SK-N-SH treated with all-trans-retinoic acid at 6 μM for 48 hours (cell line): ENCODE data around the gene FAR1.

Source experiments
- ATAC-seq: fragments of 200-7000 bp; cut with Tn5 transposase; 3 replicates; pipeline ENCODE4 v1.9.1; 2020; ENCODE audit warnings: mild to moderate bottlenecking, moderate library complexity
- ARNTL ChIP-seq: fragments of 450-650 bp; formaldehyde crosslinking; IDR thresholded peaks from 2 replicates; pipeline ENCODE4 v1.5.0; 2020; ENCODE audit warnings: low read depth, mild to moderate bottlenecking, moderate library complexity, borderline replicate concordance
- BACH2 ChIP-seq: fragments of 250-450 bp; sonication (Bioruptor Pico); IDR thresholded peaks from 2 replicates; pipeline ENCODE4 v1.9.0; 2021; ENCODE audit warnings: mild to moderate bottlenecking, borderline replicate concordance
- CSDC2 ChIP-seq: fragments of 250-450 bp; sonication (Bioruptor Pico); IDR thresholded peaks from 2 replicates; pipeline ENCODE4 v1.5.0; 2020; ENCODE audit warnings: mild to moderate bottlenecking, moderate library complexity
- ESRRG ChIP-seq: fragments of 250-450 bp; sonication (Bioruptor Pico); IDR thresholded peaks from 2 replicates; pipeline ENCODE4 v1.6.1; 2021; ENCODE audit warnings: mild to moderate bottlenecking
- GLIS3 ChIP-seq: fragments of 250-450 bp; sonication (Bioruptor Pico); IDR thresholded peaks from 2 replicates; pipeline ENCODE4 v1.5.0; 2020; ENCODE audit warnings: mild to moderate bottlenecking, moderate library complexity
- ISL1 ChIP-seq: fragments of 250-450 bp; sonication (Bioruptor Pico); IDR thresholded peaks from 2 replicates; pipeline ENCODE4 v2.1.2; 2022; ENCODE audit warnings: mild to moderate bottlenecking, moderate library complexity
- OSR1 ChIP-seq: fragments of 250-450 bp; sonication (Bioruptor Pico); IDR thresholded peaks from 2 replicates; pipeline ENCODE4 v1.8.0; 2022; ENCODE audit warnings: moderate library complexity, mild to moderate bottlenecking, inconsistent platforms
- PPARA ChIP-seq: fragments of 250-450 bp; sonication (Bioruptor Pico); IDR thresholded peaks from 2 replicates; pipeline ENCODE4 v1.5.0; 2020; ENCODE audit warnings: mild to moderate bottlenecking, borderline replicate concordance
- RARB ChIP-seq: fragments of 250-450 bp; sonication (Bioruptor Pico); IDR thresholded peaks from 2 replicates; pipeline ENCODE4 v1.8.0; 2021; ENCODE audit warnings: mild to moderate bottlenecking, moderate library complexity
- SNAI2 ChIP-seq: fragments of 250-450 bp; sonication (Bioruptor Pico); IDR thresholded peaks from 2 replicates; pipeline ENCODE4 v1.5.0; 2020; ENCODE audit warnings: mild to moderate bottlenecking, moderate library complexity
- TCF4 ChIP-seq: fragments of 250-450 bp; sonication (Bioruptor Pico); IDR thresholded peaks from 2 replicates; pipeline ENCODE4 v1.8.0; 2021; ENCODE audit warnings: mild to moderate bottlenecking, moderate library complexity, borderline replicate concordance
- TOX ChIP-seq: fragments of 250-450 bp; sonication (Bioruptor Pico); IDR thresholded peaks from 2 replicates; pipeline ENCODE4 v1.8.0; 2021; ENCODE audit warnings: mild to moderate bottlenecking, moderate library complexity, borderline replicate concordance
- TSHZ2 ChIP-seq: fragments of 250-450 bp; sonication (Bioruptor Pico); IDR thresholded peaks from 2 replicates; pipeline ENCODE4 v1.5.0; 2020; ENCODE audit warnings: mild to moderate bottlenecking, moderate library complexity
- ZC3H10 ChIP-seq: fragments of 250-450 bp; sonication (Bioruptor Pico); IDR thresholded peaks from 2 replicates; pipeline ENCODE4 v1.5.1; 2021; ENCODE audit warnings: mild to moderate bottlenecking, moderate library complexity
- ZFP3 ChIP-seq: fragments of 250-450 bp; sonication (Bioruptor Pico); IDR thresholded peaks from 2 replicates; pipeline ENCODE4 v1.5.0; 2020; ENCODE audit warnings: mild to moderate bottlenecking, moderate library complexity
- ZFP30 ChIP-seq: fragments of 450-650 bp; formaldehyde crosslinking; IDR thresholded peaks from 2 replicates; pipeline ENCODE4 v1.5.0; 2022; ENCODE audit warnings: mild to moderate bottlenecking, moderate library complexity
- ZNF565 ChIP-seq: fragments of 450-650 bp; formaldehyde crosslinking; conservative IDR thresholded peaks from 2 replicates; pipeline ENCODE4 v1.5.0; 2020; ENCODE audit warnings: low read depth, mild to moderate bottlenecking, moderate library complexity
- ZNF8 ChIP-seq: fragments of 450-650 bp; formaldehyde crosslinking; IDR thresholded peaks from 2 replicates; pipeline ENCODE4 v1.5.0; 2020; ENCODE audit warnings: mild to moderate bottlenecking, moderate library complexity
- TF ChIP-seq, protein P1 (sequence below): fragments of 250-450 bp; sonication (Bioruptor Pico); IDR thresholded peaks from 2 replicates; pipeline ENCODE4 v1.5.1; 2021; ENCODE audit warnings: mild to moderate bottlenecking, moderate library complexity
- TF ChIP-seq, protein P2 (sequence below): fragments of 250-450 bp; sonication (Bioruptor Pico); IDR thresholded peaks from 2 replicates; pipeline ENCODE4 v1.8.0; 2020; ENCODE audit warnings: mild to moderate bottlenecking, moderate library complexity, borderline replicate concordance
- TF ChIP-seq, protein P3 (sequence below): fragments of 250-450 bp; sonication (Bioruptor Pico); IDR thresholded peaks from 2 replicates; pipeline ENCODE4 v1.5.1; 2020; ENCODE audit warnings: low read depth, mild to moderate bottlenecking, moderate library complexity

FAR1 gene

DNA sequence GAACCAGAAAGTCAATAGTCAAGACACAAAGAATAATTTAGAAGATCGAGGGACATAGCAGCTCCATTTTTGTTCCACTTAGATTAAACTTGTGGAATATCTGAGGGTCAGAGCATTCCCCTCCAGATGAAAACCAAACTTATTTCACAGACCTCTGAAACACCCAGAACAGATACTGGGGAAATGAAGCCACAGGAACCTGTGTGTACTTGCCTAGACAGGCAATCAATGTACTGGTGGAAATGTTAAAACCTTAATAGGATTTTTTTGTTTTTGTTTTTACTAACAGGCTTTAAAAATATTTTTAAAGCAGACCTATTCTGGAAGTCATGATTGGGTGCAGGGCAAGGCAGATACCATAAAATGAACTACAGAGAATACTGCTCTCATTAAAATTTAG lies 4.1 kb upstream of the FAR1 start (continued):
- TF ChIP-seq, protein P1, sequence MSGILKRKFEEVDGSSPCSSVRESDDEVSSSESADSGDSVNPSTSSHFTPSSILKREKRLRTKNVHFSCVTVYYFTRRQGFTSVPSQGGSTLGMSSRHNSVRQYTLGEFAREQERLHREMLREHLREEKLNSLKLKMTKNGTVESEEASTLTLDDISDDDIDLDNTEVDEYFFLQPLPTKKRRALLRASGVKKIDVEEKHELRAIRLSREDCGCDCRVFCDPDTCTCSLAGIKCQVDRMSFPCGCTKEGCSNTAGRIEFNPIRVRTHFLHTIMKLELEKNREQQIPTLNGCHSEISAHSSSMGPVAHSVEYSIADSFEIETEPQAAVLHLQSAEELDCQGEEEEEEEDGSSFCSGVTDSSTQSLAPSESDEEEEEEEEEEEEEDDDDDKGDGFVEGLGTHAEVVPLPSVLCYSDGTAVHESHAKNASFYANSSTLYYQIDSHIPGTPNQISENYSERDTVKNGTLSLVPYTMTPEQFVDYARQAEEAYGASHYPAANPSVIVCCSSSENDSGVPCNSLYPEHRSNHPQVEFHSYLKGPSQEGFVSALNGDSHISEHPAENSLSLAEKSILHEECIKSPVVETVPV (CRISPR knock-in tag): no peak
- no peak for TF ChIP-seq CSDC2 (CRISPR knock-in tag)

DNA sequence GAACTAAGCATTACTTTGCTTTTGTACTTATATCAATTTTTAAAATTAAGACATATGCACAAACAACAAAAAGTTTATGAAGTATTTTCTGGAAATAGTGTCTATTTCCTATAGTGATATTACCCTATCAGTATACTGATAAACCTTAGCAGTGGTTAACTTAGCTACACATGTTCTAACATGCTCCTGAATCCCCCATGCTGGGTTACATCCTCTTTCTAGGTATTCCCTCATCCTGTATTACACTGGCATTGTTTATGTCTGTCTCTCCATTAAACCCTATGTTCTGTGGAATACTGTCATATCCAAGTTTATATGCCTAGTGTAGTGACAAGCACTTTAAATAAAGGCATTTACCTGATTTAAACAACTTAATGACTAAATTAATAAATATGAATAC lies 1.8 kb upstream of the FAR1 start:
- TF ChIP-seq PPARA (CRISPR knock-in tag) (no peak), ZFP3 (CRISPR knock-in tag) (no peak), ZNF8 (no peak), CSDC2 (CRISPR knock-in tag) (no peak), TOX (no peak), BACH2 (no peak), ISL1 (CRISPR knock-in tag) (no peak), SNAI2 (CRISPR knock-in tag) (no peak), ESRRG (no peak)
- TF ChIP-seq, protein P2, sequence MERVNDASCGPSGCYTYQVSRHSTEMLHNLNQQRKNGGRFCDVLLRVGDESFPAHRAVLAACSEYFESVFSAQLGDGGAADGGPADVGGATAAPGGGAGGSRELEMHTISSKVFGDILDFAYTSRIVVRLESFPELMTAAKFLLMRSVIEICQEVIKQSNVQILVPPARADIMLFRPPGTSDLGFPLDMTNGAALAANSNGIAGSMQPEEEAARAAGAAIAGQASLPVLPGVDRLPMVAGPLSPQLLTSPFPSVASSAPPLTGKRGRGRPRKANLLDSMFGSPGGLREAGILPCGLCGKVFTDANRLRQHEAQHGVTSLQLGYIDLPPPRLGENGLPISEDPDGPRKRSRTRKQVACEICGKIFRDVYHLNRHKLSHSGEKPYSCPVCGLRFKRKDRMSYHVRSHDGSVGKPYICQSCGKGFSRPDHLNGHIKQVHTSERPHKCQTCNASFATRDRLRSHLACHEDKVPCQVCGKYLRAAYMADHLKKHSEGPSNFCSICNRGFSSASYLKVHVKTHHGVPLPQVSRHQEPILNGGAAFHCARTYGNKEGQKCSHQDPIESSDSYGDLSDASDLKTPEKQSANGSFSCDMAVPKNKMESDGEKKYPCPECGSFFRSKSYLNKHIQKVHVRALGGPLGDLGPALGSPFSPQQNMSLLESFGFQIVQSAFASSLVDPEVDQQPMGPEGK: no peak
- no peak for ATAC-seq

GRCh38 chr11:13667245-13667644 lies 1.2 kb upstream of the FAR1 start:
- no peak for ATAC-seq
- TF ChIP-seq ZC3H10 (CRISPR knock-in tag) (no peak), CSDC2 (CRISPR knock-in tag) (no peak), GLIS3 (CRISPR knock-in tag) (no peak), ZFP30 (CRISPR knock-in tag) (no peak), ARNTL (CRISPR knock-in tag) (no peak), OSR1 (no peak), ISL1 (CRISPR knock-in tag) (no peak), ESRRG (no peak), PPARA (CRISPR knock-in tag) (no peak), ZNF8 (no peak), SNAI2 (CRISPR knock-in tag) (no peak), BACH2 (no peak), TCF4 (CRISPR knock-in tag) (no peak), TSHZ2 (CRISPR knock-in tag) (no peak), TOX (no peak)
- TF ChIP-seq, protein P2: no peak

GRCh38 chr11:13667795-13668101 lies 720 bp upstream of the FAR1 start:
- ATAC-seq: no peak
- TF ChIP-seq CSDC2 (CRISPR knock-in tag) (no peak), ZC3H10 (CRISPR knock-in tag) (no peak), SNAI2 (CRISPR knock-in tag) (no peak), ZNF565 (CRISPR knock-in tag) (no peak)

DNA sequence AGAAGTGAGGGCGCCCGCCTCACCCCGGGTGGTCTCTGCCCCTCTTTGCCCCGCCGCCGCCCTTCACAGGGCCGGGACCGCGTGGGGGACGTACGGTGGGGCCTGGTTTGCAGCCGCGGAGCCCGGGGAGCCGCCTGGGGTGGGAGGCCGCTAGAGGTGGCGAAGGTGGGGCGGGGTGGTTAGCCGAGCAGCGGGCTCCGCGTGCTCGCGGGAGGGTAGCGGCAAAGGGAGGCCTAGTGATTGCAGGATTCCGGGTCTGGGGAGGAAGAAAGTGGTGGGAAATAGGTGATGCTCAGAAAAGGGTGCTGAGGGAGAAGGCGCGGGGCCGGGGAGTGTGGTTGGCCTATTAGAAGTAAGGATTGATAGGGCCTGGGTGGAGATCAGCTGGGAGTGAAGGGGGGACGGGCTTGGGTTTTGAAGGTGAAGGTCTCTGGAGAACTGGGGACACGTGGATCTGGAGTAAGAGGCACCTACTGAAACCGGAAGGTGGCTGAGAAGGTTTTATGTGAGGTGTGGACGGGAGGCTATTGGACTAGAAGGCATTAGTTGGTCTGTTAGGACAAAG lies 571 bp downstream of the FAR1 start:
- ATAC-seq: peak; percentile 27
- TF ChIP-seq ESRRG (no peak), CSDC2 (CRISPR knock-in tag) (no peak), PPARA (CRISPR knock-in tag) (no peak), TOX (no peak), ISL1 (CRISPR knock-in tag) (no peak), ZC3H10 (CRISPR knock-in tag) (no peak), ZFP3 (CRISPR knock-in tag) (no peak), ZNF565 (CRISPR knock-in tag) (no peak), GLIS3 (CRISPR knock-in tag) (no peak), RARB (CRISPR knock-in tag) (no peak), SNAI2 (CRISPR knock-in tag) (no peak), ARNTL (CRISPR knock-in tag) (no peak), OSR1 (no peak)
- TF ChIP-seq, protein P1 (CRISPR knock-in tag): no peak
- TF ChIP-seq, protein P3, sequence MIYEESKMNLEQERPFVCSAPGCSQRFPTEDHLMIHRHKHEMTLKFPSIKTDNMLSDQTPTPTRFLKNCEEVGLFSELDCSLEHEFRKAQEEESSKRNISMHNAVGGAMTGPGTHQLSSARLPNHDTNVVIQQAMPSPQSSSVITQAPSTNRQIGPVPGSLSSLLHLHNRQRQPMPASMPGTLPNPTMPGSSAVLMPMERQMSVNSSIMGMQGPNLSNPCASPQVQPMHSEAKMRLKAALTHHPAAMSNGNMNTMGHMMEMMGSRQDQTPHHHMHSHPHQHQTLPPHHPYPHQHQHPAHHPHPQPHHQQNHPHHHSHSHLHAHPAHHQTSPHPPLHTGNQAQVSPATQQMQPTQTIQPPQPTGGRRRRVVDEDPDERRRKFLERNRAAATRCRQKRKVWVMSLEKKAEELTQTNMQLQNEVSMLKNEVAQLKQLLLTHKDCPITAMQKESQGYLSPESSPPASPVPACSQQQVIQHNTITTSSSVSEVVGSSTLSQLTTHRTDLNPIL (CRISPR knock-in tag): no peak
